Measurements from ENCODE around the gene PAK4.

The PAK4 gene

DNA sequence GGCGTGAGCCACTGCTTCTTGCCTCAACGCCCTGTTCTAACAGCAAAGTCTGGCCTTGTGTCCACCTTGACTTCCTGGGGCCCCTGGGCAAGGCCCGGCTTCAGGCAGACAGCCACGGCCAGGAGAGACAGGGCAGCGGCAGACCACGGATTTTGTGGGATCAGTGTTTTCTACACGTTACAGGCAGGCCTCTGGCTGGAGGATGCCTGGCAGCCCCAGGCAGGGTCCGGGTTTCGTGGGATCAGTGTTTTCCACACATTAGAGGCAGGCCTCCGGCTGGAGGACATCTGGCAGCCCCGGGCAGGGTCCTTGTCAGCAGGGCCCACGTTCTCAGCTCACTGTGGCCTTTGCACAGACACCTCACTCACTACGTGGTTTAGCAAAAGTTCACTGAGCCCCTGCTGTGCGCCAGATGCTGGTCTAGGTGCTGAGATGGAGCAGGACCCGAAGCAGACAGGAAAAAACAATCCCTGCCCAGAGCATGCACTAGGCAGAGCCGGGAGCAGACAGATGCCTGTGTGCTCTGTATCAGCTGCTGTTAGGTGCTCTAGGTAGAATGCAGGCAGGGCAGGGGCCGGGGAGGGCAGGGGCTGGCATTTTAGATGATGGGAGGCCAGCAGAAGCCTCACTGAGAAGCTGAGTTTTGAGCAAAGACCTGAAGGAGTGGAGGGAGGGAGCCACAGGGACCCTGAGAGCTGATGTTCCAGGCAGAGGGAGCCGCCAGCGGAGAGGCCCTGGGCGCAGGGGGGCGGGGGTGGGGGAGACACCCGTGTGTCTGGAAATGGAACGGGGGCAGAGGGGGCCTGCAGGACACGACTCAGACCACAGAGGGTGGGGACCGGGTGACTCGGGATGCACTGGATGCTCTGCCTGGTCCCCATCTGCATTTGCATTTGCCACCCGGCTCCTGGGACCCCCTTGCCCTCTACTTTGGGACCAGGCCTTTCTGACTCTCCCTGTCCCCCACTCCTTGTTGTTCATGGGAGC, 46.2 kb downstream of the PAK4 start:
- no peak for ATAC-seq (replicated peaks)
- peaks cover 0 to 3% of the 10 kb centered on the region in 2 donors for H3K4me1 Mint-ChIP-seq (ENCODE audit: low read depth in 2 of 2)
- H3K9me3 Mint-ChIP-seq: no peaks in the 10 kb centered on the region
- DNase-seq: no peak
- peaks cover 8% of the 10 kb centered on the region for H3K36me3 Mint-ChIP-seq (ENCODE audit: insufficient read depth)
- no peak overlapping the region for H3K4me3 Mint-ChIP-seq
- no peak overlapping the region for H3K27ac Mint-ChIP-seq
- H3K27me3 Mint-ChIP-seq: no peaks in the 10 kb centered on the region

DNA sequence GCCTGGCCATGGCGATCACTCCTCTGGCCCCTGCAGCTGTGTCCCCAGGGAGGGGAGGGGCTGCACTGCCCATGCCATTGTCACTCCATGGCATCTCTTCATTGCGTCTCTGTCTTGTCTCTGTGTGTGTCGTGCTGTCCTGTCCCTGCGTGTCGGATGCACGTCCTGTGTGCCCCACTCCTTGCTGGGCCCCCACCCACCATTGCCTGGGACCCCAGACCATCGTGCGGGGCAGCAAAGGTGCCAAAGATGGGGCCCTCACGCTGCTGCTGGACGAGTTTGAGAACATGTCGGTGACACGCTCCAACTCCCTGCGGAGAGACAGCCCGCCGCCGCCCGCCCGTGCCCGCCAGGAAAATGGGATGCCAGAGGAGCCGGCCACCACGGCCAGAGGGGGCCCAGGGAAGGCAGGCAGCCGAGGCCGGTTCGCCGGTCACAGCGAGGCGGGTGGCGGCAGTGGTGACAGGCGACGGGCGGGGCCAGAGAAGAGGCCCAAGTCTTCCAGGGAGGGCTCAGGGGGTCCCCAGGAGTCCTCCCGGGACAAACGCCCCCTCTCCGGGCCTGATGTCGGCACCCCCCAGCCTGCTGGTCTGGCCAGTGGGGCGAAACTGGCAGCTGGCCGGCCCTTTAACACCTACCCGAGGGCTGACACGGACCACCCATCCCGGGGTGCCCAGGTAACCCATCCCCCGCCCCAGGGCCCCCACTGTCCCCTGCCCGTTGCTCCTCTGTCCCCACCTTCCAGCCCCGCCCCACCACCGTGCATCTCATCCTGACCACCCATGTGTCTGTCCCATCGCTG, 47.3 kb downstream of the PAK4 start:
- Mint-ChIP-seq H3K4me3 (no peak overlapping the region), H3K27ac (no peak overlapping the region), H3K9me3 (no peaks in the 10 kb centered on the region), H3K36me3 (ENCODE audit: insufficient read depth) (peaks cover 12% of the 10 kb centered on the region), H3K4me1 (ENCODE audit: low read depth in 2 of 2) (peaks cover 0 to 3% of the 10 kb centered on the region in 2 donors), H3K27me3 (no peaks in the 10 kb centered on the region)
- no peak for ATAC-seq (replicated peaks)
- no peak for DNase-seq

DNA sequence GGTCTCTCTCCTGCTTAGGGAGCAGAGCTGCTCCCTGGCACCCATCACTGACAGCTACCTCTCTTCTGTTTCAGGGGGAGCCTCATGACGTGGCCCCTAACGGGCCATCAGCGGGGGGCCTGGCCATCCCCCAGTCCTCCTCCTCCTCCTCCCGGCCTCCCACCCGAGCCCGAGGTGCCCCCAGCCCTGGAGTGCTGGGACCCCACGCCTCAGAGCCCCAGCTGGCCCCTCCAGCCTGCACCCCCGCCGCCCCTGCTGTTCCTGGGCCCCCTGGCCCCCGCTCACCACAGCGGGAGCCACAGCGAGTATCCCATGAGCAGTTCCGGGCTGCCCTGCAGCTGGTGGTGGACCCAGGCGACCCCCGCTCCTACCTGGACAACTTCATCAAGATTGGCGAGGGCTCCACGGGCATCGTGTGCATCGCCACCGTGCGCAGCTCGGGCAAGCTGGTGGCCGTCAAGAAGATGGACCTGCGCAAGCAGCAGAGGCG, 48.0 kb downstream of the PAK4 start:
- no peak overlapping the region for H3K4me3 Mint-ChIP-seq
- H3K4me1 Mint-ChIP-seq (ENCODE audit: low read depth in 2 of 2): peaks cover 0 to under 1% of the 10 kb centered on the region in 2 donors
- no peak for DNase-seq
- no peak overlapping the region for H3K27ac Mint-ChIP-seq
- H3K27me3 Mint-ChIP-seq: no peaks in the 10 kb centered on the region
- ATAC-seq (replicated peaks): no peak
- H3K9me3 Mint-ChIP-seq: no peaks in the 10 kb centered on the region
- peaks cover 12% of the 10 kb centered on the region for H3K36me3 Mint-ChIP-seq (ENCODE audit: insufficient read depth)

DNA sequence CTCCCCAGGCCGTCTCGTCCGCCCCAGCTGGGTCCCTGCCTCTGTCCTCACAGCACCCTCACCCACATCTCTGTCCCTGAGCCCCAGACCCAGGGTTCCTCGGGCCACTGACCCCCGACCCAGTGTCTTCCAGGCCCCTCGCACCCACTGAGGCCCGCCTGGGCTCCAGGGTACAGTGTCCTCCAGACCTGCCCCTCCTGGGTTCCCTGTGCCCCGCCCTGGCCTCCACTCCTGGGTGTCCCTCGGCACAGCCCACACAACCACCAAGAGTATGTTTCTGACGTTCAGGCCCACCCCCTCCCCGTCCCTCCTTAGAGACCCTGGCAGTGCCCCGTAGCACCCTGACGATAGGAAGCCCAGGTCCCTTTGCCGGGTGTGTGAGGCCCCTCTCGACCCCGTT, 48.6 kb downstream of the PAK4 start:
- Mint-ChIP-seq H3K9me3 (no peaks in the 10 kb centered on the region), H3K36me3 (ENCODE audit: insufficient read depth) (peaks cover 14% of the 10 kb centered on the region), H3K4me3 (no peak overlapping the region), H3K27me3 (no peaks in the 10 kb centered on the region), H3K4me1 (ENCODE audit: low read depth in 2 of 2) (no peaks in the 10 kb centered on the region), H3K27ac (no peak overlapping the region)
- DNase-seq: no peak
- ATAC-seq (replicated peaks): no peak

DNA sequence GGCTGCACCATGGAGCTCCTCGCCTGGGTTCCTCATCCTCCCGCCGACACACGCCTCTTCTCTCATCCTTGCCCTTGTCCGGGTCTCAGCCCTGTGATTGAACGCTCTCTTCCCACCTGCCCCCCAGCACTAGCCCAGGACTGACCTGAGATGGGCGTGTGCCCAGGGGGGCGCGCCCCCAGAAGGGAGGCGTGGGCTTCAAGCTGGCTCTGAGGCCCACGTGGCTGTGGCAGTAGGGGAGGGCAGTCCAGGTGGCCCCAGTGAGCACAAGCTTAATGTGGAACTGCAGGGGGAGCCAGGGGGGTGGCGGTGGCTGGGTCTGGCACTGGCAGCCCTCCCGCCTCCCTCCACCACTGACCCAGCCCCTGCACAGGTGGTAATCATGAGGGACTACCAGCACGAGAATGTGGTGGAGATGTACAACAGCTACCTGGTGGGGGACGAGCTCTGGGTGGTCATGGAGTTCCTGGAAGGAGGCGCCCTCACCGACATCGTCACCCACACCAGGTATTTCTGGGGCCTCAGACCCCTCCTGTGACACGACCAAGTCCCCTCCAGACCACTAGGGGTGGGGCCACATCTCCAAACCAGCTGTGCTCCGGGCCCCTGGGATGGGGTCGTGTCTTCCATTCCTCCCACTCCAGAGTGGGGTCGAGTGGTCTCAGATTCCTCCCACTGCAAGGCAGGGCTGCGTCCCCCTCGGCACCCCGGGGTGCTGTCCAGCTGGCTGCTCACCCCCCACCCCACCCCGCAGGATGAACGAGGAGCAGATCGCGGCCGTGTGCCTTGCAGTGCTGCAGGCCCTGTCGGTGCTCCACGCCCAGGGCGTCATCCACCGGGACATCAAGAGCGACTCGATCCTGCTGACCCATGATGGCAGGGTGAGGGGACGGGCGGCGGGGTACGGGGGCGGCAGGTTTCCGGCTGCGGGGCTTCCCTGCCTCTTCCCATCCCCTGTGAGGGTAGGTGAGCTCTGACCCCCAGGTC, 49.3 kb downstream of the PAK4 start:
- no peak overlapping the region for H3K27ac Mint-ChIP-seq
- no peak for DNase-seq
- ATAC-seq (replicated peaks): no peak
- no peaks in the 10 kb centered on the region for H3K27me3 Mint-ChIP-seq
- no peaks in the 10 kb centered on the region for H3K9me3 Mint-ChIP-seq
- H3K4me1 Mint-ChIP-seq (ENCODE audit: low read depth in 2 of 2): no peaks in the 10 kb centered on the region
- no peak overlapping the region for H3K4me3 Mint-ChIP-seq
- H3K36me3 Mint-ChIP-seq (ENCODE audit: insufficient read depth): peaks cover 12% of the 10 kb centered on the region

DNA sequence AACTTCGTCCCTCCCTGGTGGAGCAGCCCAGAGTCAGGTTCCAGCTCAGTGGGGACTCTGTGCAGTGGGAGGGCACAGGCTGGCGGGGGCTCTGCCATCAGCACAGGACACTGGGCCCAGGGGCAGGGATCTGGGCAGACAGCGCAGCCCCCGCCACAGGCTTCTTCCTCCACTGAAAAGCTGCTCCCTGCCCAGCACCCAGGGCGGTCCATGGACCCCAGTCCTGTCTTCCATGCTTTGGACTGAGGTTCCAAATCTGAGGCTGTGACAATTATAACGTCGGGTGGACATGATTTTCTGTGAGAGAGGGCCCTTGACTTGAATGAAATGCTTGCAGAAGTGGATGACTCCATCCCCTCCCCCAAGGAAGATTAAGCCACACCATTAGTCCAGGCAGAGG, 50.0 kb downstream of the PAK4 start:
- Mint-ChIP-seq H3K4me1 (ENCODE audit: low read depth in 2 of 2) (no peaks in the 10 kb centered on the region), H3K9me3 (no peaks in the 10 kb centered on the region), H3K27ac (peak overlapping the region in 1 of 2 donors; percentile 30), H3K36me3 (ENCODE audit: insufficient read depth) (peaks cover 12% of the 10 kb centered on the region), H3K27me3 (no peaks in the 10 kb centered on the region), H3K4me3 (no peak overlapping the region)
- DNase-seq (no peak), ATAC-seq (replicated peaks) (no peak)

DNA sequence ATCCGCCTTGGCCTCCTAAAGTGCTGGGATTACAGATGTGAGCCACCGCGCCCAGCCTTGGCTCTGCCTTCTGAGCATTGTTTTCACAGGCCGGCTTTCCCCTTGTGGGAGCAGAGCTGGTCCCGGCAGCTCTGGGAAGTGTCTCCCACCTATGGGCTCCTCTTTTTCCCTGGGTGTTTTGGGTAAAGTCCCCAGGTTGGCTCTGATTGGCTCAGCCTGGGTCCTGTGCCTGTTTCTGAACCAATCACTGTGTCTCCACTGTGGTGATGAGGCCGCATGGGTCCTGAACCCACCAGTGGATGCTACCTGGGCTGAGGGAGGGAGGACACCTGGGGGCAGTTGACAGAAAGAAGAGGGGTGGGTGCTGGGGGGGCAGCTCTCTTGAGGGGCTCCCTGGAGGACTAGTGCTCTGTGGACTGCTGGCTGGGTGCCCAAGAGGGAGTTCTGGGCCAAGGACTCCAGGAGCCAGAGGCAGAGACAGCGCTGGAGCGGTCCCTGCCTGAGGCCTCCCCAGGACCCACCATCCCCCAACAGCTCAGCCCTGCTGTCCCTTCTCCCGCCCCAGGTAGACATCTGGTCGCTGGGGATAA, 51.6 kb downstream of the PAK4 start:
- peaks cover 12% of the 10 kb centered on the region for H3K36me3 Mint-ChIP-seq (ENCODE audit: insufficient read depth)
- DNase-seq (no peak), ATAC-seq (replicated peaks) (no peak)
- no peak overlapping the region for H3K4me3 Mint-ChIP-seq
- H3K27ac Mint-ChIP-seq: no peak overlapping the region
- no peaks in the 10 kb centered on the region for H3K9me3 Mint-ChIP-seq
- H3K27me3 Mint-ChIP-seq: no peaks in the 10 kb centered on the region
- H3K4me1 Mint-ChIP-seq (ENCODE audit: low read depth in 2 of 2): no peaks in the 10 kb centered on the region

DNA sequence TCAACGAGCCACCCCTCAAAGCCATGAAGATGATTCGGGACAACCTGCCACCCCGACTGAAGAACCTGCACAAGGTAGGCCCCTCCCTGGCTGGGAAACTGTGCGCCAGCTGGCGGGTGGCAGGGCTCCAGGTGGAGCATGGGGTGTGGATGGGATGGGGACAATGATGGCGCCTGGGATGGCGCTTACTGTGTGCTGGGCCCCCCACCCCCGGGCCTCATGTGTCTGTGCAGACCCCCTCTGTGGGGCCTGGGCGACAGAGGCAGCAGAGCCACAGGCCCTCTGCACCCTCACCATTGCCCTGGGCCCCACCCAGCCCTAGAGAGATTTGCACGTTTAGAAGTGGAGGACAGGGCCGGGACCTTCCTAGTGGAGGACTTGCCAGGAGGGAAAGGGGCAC, 52.1 kb downstream of the PAK4 start:
- H3K4me3 Mint-ChIP-seq: no peak overlapping the region
- ATAC-seq (replicated peaks): no peak

DNA sequence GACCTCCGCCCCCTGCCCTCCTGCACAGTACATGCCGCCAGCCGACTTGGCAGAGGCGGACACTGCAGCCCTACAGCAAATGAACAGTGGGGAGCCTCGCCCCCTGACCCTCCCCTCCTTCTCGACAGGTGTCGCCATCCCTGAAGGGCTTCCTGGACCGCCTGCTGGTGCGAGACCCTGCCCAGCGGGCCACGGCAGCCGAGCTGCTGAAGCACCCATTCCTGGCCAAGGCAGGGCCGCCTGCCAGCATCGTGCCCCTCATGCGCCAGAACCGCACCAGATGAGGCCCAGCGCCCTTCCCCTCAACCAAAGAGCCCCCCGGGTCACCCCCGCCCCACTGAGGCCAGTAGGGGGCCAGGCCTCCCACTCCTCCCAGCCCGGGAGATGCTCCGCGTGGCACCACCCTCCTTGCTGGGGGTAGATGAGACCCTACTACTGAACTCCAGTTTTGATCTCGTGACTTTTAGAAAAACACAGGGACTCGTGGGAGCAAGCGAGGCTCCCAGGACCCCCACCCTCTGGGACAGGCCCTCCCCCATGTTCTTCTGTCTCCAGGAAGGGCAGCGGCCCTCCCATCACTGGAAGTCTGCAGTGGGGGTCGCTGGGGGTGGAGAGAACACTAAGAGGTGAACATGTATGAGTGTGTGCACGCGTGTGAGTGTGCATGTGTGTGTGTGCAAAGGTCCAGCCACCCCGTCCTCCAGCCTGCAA, 52.9 kb downstream of the PAK4 start:
- peaks cover 12% of the 10 kb centered on the region for H3K36me3 Mint-ChIP-seq (ENCODE audit: insufficient read depth)
- no peaks in the 10 kb centered on the region for H3K9me3 Mint-ChIP-seq
- H3K4me3 Mint-ChIP-seq: no peak overlapping the region
- no peak overlapping the region for H3K27ac Mint-ChIP-seq
- ATAC-seq (replicated peaks): no peak
- no peaks in the 10 kb centered on the region for H3K4me1 Mint-ChIP-seq (ENCODE audit: low read depth in 2 of 2)
- H3K27me3 Mint-ChIP-seq: no peaks in the 10 kb centered on the region
- DNase-seq: no peak

More for the DNA sequence above, 52.1 kb downstream of the PAK4 start:
- Mint-ChIP-seq H3K27me3 (no peaks in the 10 kb centered on the region), H3K4me1 (ENCODE audit: low read depth in 2 of 2) (no peaks in the 10 kb centered on the region), H3K9me3 (no peaks in the 10 kb centered on the region), H3K27ac (no peak overlapping the region), H3K36me3 (ENCODE audit: insufficient read depth) (peaks cover 12% of the 10 kb centered on the region)
- DNase-seq: no peak

DNA sequence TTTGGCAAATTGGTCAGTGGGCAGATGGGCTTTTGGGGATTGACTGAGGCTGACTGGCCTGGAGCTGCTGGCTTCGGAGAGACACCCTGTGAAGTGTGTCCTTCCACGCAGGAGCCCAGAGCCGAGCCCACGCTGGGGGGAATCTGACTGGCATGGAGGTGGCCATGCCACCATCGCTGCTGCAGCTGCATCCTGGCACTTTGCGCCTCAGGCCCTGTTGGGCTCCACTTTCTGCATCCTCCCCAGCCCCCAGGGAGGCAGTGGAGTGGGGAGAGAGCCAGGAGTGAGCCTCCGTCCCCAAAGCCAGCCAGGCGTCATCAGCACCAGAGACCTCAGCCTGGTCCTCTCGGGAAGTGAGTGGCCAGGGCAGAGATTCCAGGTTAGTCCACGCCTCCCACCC, 54.2 kb downstream of the PAK4 start:
- Mint-ChIP-seq H3K27ac (no peak overlapping the region), H3K27me3 (no peaks in the 10 kb centered on the region), H3K36me3 (ENCODE audit: insufficient read depth) (peaks cover 12% of the 10 kb centered on the region), H3K4me1 (ENCODE audit: low read depth in 2 of 2) (no peaks in the 10 kb centered on the region), H3K4me3 (no peak overlapping the region), H3K9me3 (no peaks in the 10 kb centered on the region)
- DNase-seq (no peak), ATAC-seq (replicated peaks) (no peak)

DNA sequence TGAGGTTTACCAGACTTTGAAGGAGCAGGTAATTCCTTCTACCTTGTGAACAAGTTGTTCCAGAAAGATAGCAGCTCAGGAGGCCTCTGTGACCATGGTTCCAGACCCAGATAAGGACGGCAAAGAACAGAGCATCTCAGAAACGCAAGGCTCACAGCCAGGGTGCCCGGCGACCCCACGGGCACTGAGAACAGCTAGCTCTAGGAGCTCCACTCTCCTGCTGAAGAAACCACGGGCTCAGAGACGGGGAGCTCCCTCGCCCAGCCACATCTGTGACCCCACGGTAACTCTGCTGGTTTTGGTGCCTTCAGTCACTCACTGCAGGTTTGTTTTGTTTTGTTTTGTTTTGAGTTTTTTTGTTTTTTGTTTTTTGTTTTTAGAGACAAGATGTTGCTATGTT, 55.2 kb downstream of the PAK4 start:
- Mint-ChIP-seq H3K27ac (no peak overlapping the region), H3K4me1 (ENCODE audit: low read depth in 2 of 2) (no peaks in the 10 kb centered on the region), H3K36me3 (ENCODE audit: insufficient read depth) (peaks cover 8% of the 10 kb centered on the region), H3K27me3 (no peaks in the 10 kb centered on the region), H3K9me3 (no peaks in the 10 kb centered on the region), H3K4me3 (no peak overlapping the region)
- DNase-seq (no peak), ATAC-seq (replicated peaks) (no peak)

DNA sequence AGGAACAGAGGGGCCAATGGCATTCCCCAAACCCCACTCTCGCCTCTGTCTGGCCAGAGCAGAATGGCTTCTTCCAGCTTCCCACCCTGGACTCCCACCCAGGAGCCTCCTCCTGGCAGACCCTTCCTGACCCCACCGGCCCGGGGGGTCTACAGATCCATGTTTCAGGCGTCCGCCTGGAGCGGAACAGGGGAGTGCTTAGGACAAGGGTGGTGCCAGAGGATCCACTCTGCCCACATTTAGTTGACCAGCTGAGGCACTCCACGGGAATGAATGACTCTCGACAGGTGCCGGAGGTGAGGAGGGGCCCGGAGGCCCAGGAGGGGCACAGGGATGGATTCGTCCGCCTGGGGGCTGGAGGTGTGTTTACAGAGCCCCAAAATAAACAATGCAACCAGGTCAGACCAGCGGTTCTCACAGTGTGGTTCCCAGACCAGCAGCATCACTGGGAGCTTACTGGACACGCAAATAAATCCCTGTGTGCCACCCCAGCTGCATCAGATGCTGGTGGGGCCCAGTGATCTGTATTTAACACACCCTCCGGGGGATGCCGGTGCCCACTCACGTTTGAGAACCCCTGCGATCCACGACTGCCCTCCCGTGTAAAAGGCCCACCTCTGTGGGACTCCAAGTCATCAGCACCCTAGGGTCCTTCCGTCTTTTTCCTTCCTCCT, 56.1 kb downstream of the PAK4 start:
- Mint-ChIP-seq H3K4me1 (ENCODE audit: low read depth in 2 of 2) (no peaks in the 10 kb centered on the region), H3K9me3 (no peaks in the 10 kb centered on the region), H3K4me3 (no peak overlapping the region), H3K36me3 (ENCODE audit: insufficient read depth) (peaks cover 8% of the 10 kb centered on the region), H3K27ac (peak overlapping the region in 1 of 2 donors; percentile 30), H3K27me3 (no peaks in the 10 kb centered on the region)
- ATAC-seq (replicated peaks) (no peak), DNase-seq (no peak)
